ENCODE results near the gene ADCK1. TPM values are rescaled to one million over a fixed set of nuclear protein-coding genes. Genes with fewer than 3 reads are reported as not detected.
"Not testable (repeated sequence)": the region's sequence is repeated elsewhere in the genome, so short reads cannot be mapped to it uniquely, and the experiment has no call there.

The ADCK1 gene
- total RNA-seq, 2 donors from 2014 or later: 9.6 to 10.1 TPM

- no peak overlapping the region for H3K4me3 ChIP-seq
- no peak overlapping the region for H3K27ac ChIP-seq
- WGBS: 64% methylated on average over 2 of the region's 2 CpGs
- no peaks in the 10 kb centered on the region for H3K9me3 ChIP-seq
- H3K36me3 ChIP-seq: no peaks in the 10 kb centered on the region
- TF ChIP-seq POLR2A (IDR thresholded peaks at IDR 0.05) (no peak), CTCF (IDR thresholded peaks at IDR 0.05) (no peak), POLR2AphosphoS5 (IDR thresholded peaks at IDR 0.05) (no peak)
- H3K4me1 ChIP-seq (replicated peaks): no peaks in the 10 kb centered on the region
- DNase-seq (ENCODE audit: low spot score): no peak
- intact Hi-C loops (cut with DNase I): no loop called here
- no peaks in the 10 kb centered on the region for H3K27me3 ChIP-seq (replicated peaks; ENCODE audit: insufficient read depth)
Measured at GRCh38 chr14:77911356-77911755, 111.4 kb downstream of the ADCK1 start.

GRCh38 chr14:77912754-77913556 is 113.0 kb downstream of the ADCK1 start:
- no peak for DNase-seq (ENCODE audit: low spot score)
- Histone ChIP-seq H3K27ac (no peak overlapping the region), H3K9me3 (no peaks in the 10 kb centered on the region), H3K4me3 (no peak overlapping the region), H3K27me3 (replicated peaks; ENCODE audit: insufficient read depth) (no peaks in the 10 kb centered on the region), H3K4me1 (replicated peaks) (no peaks in the 10 kb centered on the region), H3K36me3 (no peaks in the 10 kb centered on the region)
- TF ChIP-seq POLR2A (IDR thresholded peaks at IDR 0.05) (no peak), CTCF (IDR thresholded peaks at IDR 0.05) (no peak), POLR2AphosphoS5 (IDR thresholded peaks at IDR 0.05) (no peak)
- 69% methylated on average over 10 of the region's 10 CpGs for WGBS
- intact Hi-C loops (cut with DNase I): no loop called here

GRCh38 chr14:77914073-77914721 is 114.3 kb downstream of the ADCK1 start:
- Histone ChIP-seq H3K4me1 (replicated peaks) (no peaks in the 10 kb centered on the region), H3K9me3 (no peaks in the 10 kb centered on the region), H3K27ac (no peak overlapping the region), H3K27me3 (replicated peaks; ENCODE audit: insufficient read depth) (no peaks in the 10 kb centered on the region), H3K36me3 (no peaks in the 10 kb centered on the region), H3K4me3 (no peak overlapping the region)
- intact Hi-C loops (cut with DNase I): no loop called here
- no peak for TF ChIP-seq POLR2AphosphoS5 (IDR thresholded peaks at IDR 0.05)
- no peak for TF ChIP-seq CTCF (IDR thresholded peaks at IDR 0.05)
- no peak for TF ChIP-seq POLR2A (IDR thresholded peaks at IDR 0.05)
- WGBS: 93% methylated on average over 4 of the region's 4 CpGs
- no peak for DNase-seq (ENCODE audit: low spot score)

- intact Hi-C loops (cut with DNase I); H3K4me3 ChIP-seq; H3K9me3 ChIP-seq; H3K27ac ChIP-seq; H3K4me1 ChIP-seq (replicated peaks); H3K36me3 ChIP-seq; DNase-seq (ENCODE audit: low spot score); H3K27me3 ChIP-seq (replicated peaks; ENCODE audit: insufficient read depth): not testable (repeated sequence)
- WGBS: 77% methylated on average over 2 of the region's 2 CpGs
Measured at GRCh38 chr14:77915390-77915789, 115.5 kb downstream of the ADCK1 start.

GRCh38 chr14:77917491-77918201 is 117.7 kb downstream of the ADCK1 start:
- intact Hi-C loops (cut with DNase I): no loop called here
- Histone ChIP-seq H3K4me1 (replicated peaks) (no peaks in the 10 kb centered on the region), H3K36me3 (no peaks in the 10 kb centered on the region), H3K9me3 (no peaks in the 10 kb centered on the region), H3K27me3 (replicated peaks; ENCODE audit: insufficient read depth) (no peaks in the 10 kb centered on the region), H3K27ac (no peak overlapping the region), H3K4me3 (no peak overlapping the region)
- TF ChIP-seq POLR2A (IDR thresholded peaks at IDR 0.05): no peak
- TF ChIP-seq CTCF (IDR thresholded peaks at IDR 0.05): no peak
- TF ChIP-seq POLR2AphosphoS5 (IDR thresholded peaks at IDR 0.05): no peak
- DNase-seq (ENCODE audit: low spot score): no peak
- WGBS: 78% methylated on average over 7 of the region's 7 CpGs
